ENCODE results near the gene MED25. TPM values are rescaled to one million over a fixed set of nuclear protein-coding genes. Genes with fewer than 3 reads are reported as not detected.

MED25 gene
- total and polyA plus RNA-seq, 9 of the 15 experiments (the other 6 are each of a cell fraction or from before 2014, with no cell fraction given): 4.1 to 93.9 (median 19.3) TPM

DNA sequence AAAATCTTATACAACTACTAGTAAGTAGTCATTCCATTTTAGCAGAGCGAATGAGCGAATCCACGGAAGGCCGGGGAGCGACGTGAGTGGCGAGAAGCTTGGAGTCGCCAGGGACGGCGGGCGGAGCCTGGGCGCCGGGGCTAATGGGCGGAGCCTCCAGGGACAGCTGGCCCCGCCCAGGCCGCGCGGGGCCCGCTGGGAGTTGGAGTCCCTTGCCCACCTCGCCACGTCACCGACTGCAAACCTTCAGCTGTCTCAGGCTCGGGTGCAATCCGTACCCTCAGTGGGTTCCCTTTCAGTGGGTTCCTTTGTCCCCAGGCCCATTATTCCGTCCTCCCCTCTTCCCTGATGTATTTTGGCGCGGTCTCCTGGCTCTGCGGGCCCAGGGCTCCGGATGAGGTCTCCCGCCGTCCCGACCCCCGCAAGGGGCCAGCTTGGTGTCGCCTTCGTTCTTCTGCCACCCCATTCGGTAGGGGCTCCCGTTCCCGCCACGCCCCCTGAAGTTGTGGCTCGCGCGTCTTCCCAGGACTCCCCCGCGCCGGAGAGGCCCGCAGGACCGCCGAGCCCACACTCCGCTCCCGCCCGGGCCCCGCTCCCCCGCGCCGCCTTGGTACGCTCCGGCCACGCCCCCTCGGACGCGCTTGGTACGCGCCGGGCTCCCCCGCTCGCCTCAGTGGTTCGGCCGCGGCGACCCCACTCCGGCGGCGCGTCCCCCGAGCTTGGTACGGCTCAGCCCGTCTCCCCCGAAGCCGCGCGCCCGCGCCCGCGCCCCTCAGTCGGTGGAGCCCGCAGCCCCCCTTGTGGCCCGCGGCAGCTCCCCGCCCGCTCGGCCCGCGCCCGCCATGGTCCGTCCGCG is 32.6 kb downstream of the MED25 start, which contains the start of gene PTOV1 (continued):
- TF ChIP-seq, protein P1, sequence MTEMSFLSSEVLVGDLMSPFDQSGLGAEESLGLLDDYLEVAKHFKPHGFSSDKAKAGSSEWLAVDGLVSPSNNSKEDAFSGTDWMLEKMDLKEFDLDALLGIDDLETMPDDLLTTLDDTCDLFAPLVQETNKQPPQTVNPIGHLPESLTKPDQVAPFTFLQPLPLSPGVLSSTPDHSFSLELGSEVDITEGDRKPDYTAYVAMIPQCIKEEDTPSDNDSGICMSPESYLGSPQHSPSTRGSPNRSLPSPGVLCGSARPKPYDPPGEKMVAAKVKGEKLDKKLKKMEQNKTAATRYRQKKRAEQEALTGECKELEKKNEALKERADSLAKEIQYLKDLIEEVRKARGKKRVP (CRISPR knock-in tag; IDR thresholded peaks at IDR 0.05): no peak
- no peak for TF ChIP-seq YBX1 (IDR thresholded peaks at IDR 0.05)
- TF ChIP-seq E2F3 (CRISPR knock-in tag; IDR thresholded peaks at IDR 0.05): peak; percentile 69
- TF ChIP-seq, protein P2, sequence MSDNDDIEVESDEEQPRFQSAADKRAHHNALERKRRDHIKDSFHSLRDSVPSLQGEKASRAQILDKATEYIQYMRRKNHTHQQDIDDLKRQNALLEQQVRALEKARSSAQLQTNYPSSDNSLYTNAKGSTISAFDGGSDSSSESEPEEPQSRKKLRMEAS (CRISPR knock-in tag; IDR thresholded peaks at IDR 0.05): peak; percentile 63
- no peak for TF ChIP-seq NFIC (IDR thresholded peaks at IDR 0.05)
- TF ChIP-seq HDAC8 (tag; IDR thresholded peaks at IDR 0.05): no peak
- TF ChIP-seq KLF13 (tag; IDR thresholded peaks at IDR 0.05; ENCODE audit: borderline replicate concordance, low read depth): peak; percentile 95
- TF ChIP-seq ZBTB17 (CRISPR knock-in tag; IDR thresholded peaks at IDR 0.05): peak; percentile 73; the same call in 1 of the 2 replicates
- TF ChIP-seq TEAD2 (tag; IDR thresholded peaks at IDR 0.05): no peak
- TF ChIP-seq SRSF7 (optimal IDR thresholded peaks at IDR 0.05; ENCODE audit: low read depth, low read length): no peak
- TF ChIP-seq ZSCAN32 (CRISPR knock-in tag; IDR thresholded peaks at IDR 0.05): no peak
- TF ChIP-seq, protein P3, sequence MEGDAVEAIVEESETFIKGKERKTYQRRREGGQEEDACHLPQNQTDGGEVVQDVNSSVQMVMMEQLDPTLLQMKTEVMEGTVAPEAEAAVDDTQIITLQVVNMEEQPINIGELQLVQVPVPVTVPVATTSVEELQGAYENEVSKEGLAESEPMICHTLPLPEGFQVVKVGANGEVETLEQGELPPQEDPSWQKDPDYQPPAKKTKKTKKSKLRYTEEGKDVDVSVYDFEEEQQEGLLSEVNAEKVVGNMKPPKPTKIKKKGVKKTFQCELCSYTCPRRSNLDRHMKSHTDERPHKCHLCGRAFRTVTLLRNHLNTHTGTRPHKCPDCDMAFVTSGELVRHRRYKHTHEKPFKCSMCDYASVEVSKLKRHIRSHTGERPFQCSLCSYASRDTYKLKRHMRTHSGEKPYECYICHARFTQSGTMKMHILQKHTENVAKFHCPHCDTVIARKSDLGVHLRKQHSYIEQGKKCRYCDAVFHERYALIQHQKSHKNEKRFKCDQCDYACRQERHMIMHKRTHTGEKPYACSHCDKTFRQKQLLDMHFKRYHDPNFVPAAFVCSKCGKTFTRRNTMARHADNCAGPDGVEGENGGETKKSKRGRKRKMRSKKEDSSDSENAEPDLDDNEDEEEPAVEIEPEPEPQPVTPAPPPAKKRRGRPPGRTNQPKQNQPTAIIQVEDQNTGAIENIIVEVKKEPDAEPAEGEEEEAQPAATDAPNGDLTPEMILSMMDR (IDR thresholded peaks at IDR 0.05 in 2 of 3, conservative IDR thresholded peaks at IDR 0.05 in 1 of 3; ENCODE audit: insufficient read depth in 2 of 3, low read depth in 1 of 3, low read length in 3 of 3): peak in 1 of 3 experiments; percentile 9; a peak in 1 of 6 replicates
- no peak for TF ChIP-seq TCFL5 (CRISPR knock-in tag; conservative IDR thresholded peaks at IDR 0.05)
- no peak for TF ChIP-seq CHD1 (IDR thresholded peaks at IDR 0.05; ENCODE audit: low read length)
- TF ChIP-seq SNRNP70 (optimal IDR thresholded peaks at IDR 0.05; ENCODE audit: low read depth, low read length): no peak
- TF ChIP-seq, protein P4, sequence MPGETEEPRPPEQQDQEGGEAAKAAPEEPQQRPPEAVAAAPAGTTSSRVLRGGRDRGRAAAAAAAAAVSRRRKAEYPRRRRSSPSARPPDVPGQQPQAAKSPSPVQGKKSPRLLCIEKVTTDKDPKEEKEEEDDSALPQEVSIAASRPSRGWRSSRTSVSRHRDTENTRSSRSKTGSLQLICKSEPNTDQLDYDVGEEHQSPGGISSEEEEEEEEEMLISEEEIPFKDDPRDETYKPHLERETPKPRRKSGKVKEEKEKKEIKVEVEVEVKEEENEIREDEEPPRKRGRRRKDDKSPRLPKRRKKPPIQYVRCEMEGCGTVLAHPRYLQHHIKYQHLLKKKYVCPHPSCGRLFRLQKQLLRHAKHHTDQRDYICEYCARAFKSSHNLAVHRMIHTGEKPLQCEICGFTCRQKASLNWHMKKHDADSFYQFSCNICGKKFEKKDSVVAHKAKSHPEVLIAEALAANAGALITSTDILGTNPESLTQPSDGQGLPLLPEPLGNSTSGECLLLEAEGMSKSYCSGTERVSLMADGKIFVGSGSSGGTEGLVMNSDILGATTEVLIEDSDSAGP (CRISPR knock-in tag; IDR thresholded peaks at IDR 0.05): no peak
- no peak for TF ChIP-seq KDM4B (IDR thresholded peaks at IDR 0.05; ENCODE audit: borderline replicate concordance in 2 of 2, low read depth in 1 of 2)
- peak; percentile 24; the same call in 1 of the 2 replicates for TF ChIP-seq SAFB (IDR thresholded peaks at IDR 0.05; ENCODE audit: borderline replicate concordance, low read depth, low read length)
- peak; percentile 63; the same call in 1 of the 2 replicates for TF ChIP-seq RNF2 (IDR thresholded peaks at IDR 0.05)
- TF ChIP-seq, protein P5, sequence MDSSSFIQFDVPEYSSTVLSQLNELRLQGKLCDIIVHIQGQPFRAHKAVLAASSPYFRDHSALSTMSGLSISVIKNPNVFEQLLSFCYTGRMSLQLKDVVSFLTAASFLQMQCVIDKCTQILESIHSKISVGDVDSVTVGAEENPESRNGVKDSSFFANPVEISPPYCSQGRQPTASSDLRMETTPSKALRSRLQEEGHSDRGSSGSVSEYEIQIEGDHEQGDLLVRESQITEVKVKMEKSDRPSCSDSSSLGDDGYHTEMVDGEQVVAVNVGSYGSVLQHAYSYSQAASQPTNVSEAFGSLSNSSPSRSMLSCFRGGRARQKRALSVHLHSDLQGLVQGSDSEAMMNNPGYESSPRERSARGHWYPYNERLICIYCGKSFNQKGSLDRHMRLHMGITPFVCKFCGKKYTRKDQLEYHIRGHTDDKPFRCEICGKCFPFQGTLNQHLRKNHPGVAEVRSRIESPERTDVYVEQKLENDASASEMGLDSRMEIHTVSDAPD (CRISPR knock-in tag; IDR thresholded peaks at IDR 0.05): no peak
- TF ChIP-seq CBX8 (IDR thresholded peaks at IDR 0.05; ENCODE audit: borderline replicate concordance, extremely low read depth, low read depth, low read length, poor library complexity, severe bottlenecking): no peak

Measured in K562 (cell line).